Measurements from ENCODE around the gene RPL22L1. TPM values are rescaled to one million over a fixed set of nuclear protein-coding genes. Genes with fewer than 3 reads are reported as not detected.
"Not testable (repeated sequence)": the region's sequence is repeated elsewhere in the genome, so short reads cannot be mapped to it uniquely, and the experiment has no call there.

RPL22L1 gene
- polyA plus RNA-seq, 1 experiment: 22.1 TPM

GRCh38 chr3:170905862-170906261 lies 35.9 kb upstream of the RPL22L1 start:
- no peak for TF ChIP-seq CTCF (IDR thresholded peaks at IDR 0.05; ENCODE audit: insufficient read depth, low read depth, low read length)
- no peak for DNase-seq (ENCODE audit: low read depth)
- POLR2A ChIA-PET: no interaction called here
- CTCF ChIA-PET: no interaction called here
- Histone ChIP-seq H3K4me3 (ENCODE audit: low read depth, low read length) (no peak overlapping the region), H3K27me3 (ENCODE audit: control insufficient read depth, insufficient read depth, low read length) (no peaks in the 10 kb centered on the region), H3K36me3 (ENCODE audit: control insufficient read depth, insufficient read depth, low read length) (no peaks in the 10 kb centered on the region)

- Histone ChIP-seq H3K4me3 (ENCODE audit: low read depth, low read length) (no peak overlapping the region), H3K36me3 (ENCODE audit: control insufficient read depth, insufficient read depth, low read length) (no peaks in the 10 kb centered on the region), H3K27me3 (ENCODE audit: control insufficient read depth, insufficient read depth, low read length) (no peaks in the 10 kb centered on the region)
- POLR2A ChIA-PET: no interaction called here
- DNase-seq (ENCODE audit: low read depth): no peak
- TF ChIP-seq CTCF (IDR thresholded peaks at IDR 0.05; ENCODE audit: insufficient read depth, low read depth, low read length): no peak
- CTCF ChIA-PET: no interaction called here
Measured at GRCh38 chr3:170903123-170903522, 33.1 kb upstream of the RPL22L1 start.

- no peaks in the 10 kb centered on the region for H3K27me3 ChIP-seq (ENCODE audit: control insufficient read depth, insufficient read depth, low read length)
- peaks cover 1% of the 10 kb centered on the region; the same call in 1 of the 2 replicates for H3K36me3 ChIP-seq (ENCODE audit: control insufficient read depth, insufficient read depth, low read length)
- DNase-seq (ENCODE audit: low read depth): no peak
- CTCF ChIA-PET: no interaction called here
- H3K4me3 ChIP-seq (ENCODE audit: low read depth, low read length): no peak overlapping the region
- POLR2A ChIA-PET: no interaction called here
- no peak for TF ChIP-seq CTCF (IDR thresholded peaks at IDR 0.05; ENCODE audit: insufficient read depth, low read depth, low read length)
Measured at GRCh38 chr3:170899455-170899854, 29.5 kb upstream of the RPL22L1 start.

DNA sequence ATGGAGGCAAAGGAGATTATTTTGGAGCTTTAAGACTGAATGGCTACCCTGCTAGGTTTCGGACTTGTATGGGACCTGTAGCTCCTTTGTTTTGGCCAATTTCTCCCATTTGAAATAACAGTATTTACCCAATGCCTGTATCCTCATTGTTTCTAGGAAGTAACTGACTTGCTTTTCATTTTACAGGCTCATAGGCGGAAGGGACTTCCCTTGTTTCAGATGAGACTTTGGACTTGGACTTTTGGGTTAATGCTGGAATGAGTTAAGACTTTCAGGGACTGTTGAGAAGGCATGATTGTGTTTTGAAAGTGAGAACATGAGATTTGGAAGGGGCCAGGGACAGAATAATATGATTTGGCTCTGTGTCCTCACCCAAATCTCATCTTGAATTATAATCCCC lies 28.0 kb upstream of the RPL22L1 start:
- H3K36me3 ChIP-seq (ENCODE audit: control insufficient read depth, insufficient read depth, low read length): peaks cover 1% of the 10 kb centered on the region; the same call in 1 of the 2 replicates
- ChIA-PET CTCF (no interaction called here), POLR2A (no interaction called here)
- H3K4me3 ChIP-seq (ENCODE audit: low read depth, low read length): no peak overlapping the region
- TF ChIP-seq CTCF (IDR thresholded peaks at IDR 0.05; ENCODE audit: insufficient read depth, low read depth, low read length): no peak
- no peak for DNase-seq (ENCODE audit: low read depth)
- no peaks in the 10 kb centered on the region for H3K27me3 ChIP-seq (ENCODE audit: control insufficient read depth, insufficient read depth, low read length)

DNA sequence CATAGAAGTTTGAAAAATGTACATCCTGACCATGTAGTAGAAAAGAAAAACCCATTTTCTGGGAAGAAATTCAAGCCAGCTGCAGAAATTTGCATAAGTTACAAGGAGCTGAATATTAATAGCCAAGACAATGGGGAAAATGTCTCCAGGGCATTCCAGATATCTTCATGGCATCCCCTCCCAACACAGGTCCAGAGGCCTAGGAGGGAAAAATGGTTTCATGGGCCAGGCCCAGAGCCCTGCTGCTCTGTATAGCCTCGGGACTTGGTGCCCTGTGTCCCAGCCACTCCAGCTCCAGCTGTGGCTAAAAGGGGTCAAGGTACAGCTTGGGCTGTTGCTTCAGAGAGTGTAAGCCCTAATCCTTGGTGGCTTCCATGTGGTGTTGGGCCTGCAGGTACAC lies 27.2 kb upstream of the RPL22L1 start:
- POLR2A ChIA-PET; H3K4me3 ChIP-seq (ENCODE audit: low read depth, low read length); DNase-seq (ENCODE audit: low read depth); H3K27me3 ChIP-seq (ENCODE audit: control insufficient read depth, insufficient read depth, low read length); CTCF ChIA-PET; H3K36me3 ChIP-seq (ENCODE audit: control insufficient read depth, insufficient read depth, low read length): not testable (repeated sequence)

- CTCF ChIA-PET: no interaction called here
- TF ChIP-seq CTCF (IDR thresholded peaks at IDR 0.05; ENCODE audit: insufficient read depth, low read depth, low read length): no peak
- Histone ChIP-seq H3K27me3 (ENCODE audit: control insufficient read depth, insufficient read depth, low read length) (no peaks in the 10 kb centered on the region), H3K36me3 (ENCODE audit: control insufficient read depth, insufficient read depth, low read length) (peaks cover 1% of the 10 kb centered on the region; the same call in 1 of the 2 replicates), H3K4me3 (ENCODE audit: low read depth, low read length) (no peak overlapping the region)
- POLR2A ChIA-PET: no interaction called here
- no peak for DNase-seq (ENCODE audit: low read depth)
Measured at GRCh38 chr3:170896781-170897180, 26.8 kb upstream of the RPL22L1 start.

- H3K4me3 ChIP-seq (ENCODE audit: low read depth, low read length); POLR2A ChIA-PET; H3K27me3 ChIP-seq (ENCODE audit: control insufficient read depth, insufficient read depth, low read length); H3K36me3 ChIP-seq (ENCODE audit: control insufficient read depth, insufficient read depth, low read length); DNase-seq (ENCODE audit: low read depth): not testable (repeated sequence)
- CTCF ChIA-PET: interaction anchor here (0.6 to 0.8 kb wide), 2 partner anchors 10 to 1048 kb away, joined by 3 read pairs; no protein-coding TSS in a partner anchor
Measured at GRCh38 chr3:170896333-170896732, 26.3 kb upstream of the RPL22L1 start.
